ENCODE data around the gene COPA.
"Not testable (repeated sequence)": the region's sequence is repeated elsewhere in the genome, so short reads cannot be mapped to it uniquely, and the experiment has no call there.

The COPA gene

DNA sequence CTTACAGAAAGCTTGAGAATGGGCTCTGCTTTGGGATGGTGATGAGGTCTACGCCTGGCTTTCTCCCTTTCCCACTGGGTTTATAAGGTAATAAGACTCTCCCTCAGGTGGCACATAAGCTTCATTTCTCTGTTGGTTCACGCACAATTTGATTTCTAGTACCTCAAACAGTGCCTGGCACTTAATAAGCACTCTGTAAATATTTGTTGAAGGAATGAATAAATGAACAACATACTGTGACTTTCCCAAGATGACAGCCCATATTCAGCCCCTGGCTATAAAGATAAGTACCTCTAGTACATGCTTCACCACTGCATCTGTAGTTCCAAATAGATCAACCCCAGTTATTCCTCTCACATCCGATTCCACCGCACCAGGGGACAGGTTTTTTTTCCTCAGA is 17.8 kb downstream of the COPA start:
- DNase-seq = peak; percentile 97

- DNase-seq = no peak
Observed at GRCh38 chr1:160322831-160323230, 20.2 kb downstream of the COPA start.

- DNase-seq = no peak
Observed at GRCh38 chr1:160315359-160315758, 27.7 kb downstream of the COPA start.

DNA sequence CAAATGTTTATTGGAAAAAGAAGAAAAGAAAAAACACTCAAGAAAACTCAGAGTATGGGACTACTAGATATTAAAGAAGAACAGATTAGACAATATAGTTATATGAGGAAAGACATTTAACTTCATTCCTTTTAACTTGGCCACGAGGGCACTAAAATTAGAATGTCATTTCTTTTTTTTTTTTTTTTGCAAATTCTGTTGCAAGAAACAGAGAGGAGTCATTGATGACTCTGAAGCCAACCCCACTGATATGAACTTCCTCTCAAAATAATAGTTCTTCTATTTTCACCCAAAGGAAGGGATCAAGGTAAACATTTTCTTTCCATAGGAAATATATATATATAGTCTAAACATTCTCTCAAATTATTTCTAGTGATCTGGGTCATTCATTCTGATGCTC is 33.5 kb downstream of the COPA start:
- DNase-seq = no peak

DNA sequence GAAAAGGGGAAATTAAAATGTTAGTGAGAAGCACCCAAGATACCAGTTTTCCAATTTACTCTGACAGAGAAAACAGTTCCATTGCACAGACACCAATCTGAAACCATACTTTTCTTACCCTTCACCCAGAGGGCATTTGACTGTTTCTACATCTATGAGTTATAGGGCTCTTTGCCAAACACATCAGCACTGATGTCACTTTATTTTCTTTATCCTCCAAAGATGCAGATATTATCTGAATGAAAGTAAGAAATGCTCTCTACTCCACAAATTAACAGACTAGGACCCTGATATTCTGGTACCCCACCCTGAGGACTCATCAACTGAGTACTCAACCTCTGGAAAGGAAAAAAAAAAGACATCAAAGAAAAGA is 33.9 kb downstream of the COPA start:
- no peak for DNase-seq

DNA sequence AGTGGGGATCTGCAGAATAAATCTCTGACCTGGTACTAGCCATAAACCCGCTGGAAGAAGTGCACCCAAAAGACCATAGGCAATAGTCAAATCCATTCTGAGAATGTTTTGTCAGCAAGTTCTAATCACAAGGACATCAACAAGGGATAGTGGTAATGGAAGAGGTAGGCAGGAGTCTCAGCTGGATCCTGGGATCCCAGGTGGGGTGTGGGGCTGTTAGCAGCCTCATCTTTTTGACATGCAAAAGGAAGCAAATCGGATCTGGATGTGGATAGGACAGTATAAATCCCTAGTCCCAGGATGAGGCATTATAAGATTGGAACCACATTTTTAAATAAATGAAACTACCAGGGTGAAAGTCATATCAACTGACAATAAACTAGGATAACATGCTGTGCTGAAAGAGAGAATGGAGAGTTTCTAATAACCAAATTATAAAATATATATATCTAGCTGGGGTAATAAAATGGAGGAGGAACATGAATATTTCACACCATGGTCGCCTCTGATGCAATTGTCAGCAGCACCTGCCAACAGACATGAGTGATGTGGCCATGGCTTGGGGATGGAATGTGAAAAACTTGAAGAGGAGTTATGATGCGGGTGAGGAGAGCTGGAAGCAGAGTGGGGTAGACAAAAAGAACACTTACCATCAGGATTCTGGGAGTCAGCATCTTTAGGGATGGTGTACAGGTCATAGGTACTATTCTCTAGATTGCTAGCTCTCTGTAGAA is 34.4 kb downstream of the COPA start:
- no peak for DNase-seq

GRCh38 chr1:160307118-160307791 is 35.8 kb downstream of the COPA start:
- no peak for DNase-seq

GRCh38 chr1:160300173-160300572 is 42.9 kb downstream of the COPA start:
- no peak for DNase-seq

DNA sequence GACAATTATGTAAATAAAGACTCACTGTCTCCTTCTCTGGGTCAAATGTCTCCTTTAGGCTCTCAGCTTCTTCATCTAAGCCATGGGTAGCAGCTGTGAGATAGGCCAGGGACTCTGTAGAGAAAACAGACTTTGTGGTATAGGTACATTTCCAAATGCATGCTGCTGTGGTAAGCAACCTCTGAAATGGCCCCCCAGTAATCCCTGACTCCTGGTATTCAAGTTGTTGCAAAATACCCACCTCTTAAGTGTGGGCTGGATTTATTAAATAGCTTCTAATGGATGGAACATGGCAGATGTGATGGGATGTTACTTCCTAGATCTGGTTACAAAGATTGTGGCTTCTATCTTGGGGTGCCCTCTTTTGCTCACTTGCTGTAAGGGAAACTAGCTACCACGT is 47.0 kb downstream of the COPA start:
- DNase-seq = no peak

- DNase-seq = no peak
Observed at GRCh38 chr1:160293020-160293968, 49.8 kb downstream of the COPA start.

GRCh38 chr1:160291248-160292220 is 51.5 kb downstream of the COPA start:
- peak; percentile 75 for DNase-seq

- DNase-seq = not testable (repeated sequence)
Observed at GRCh38 chr1:160287769-160288168, 55.3 kb downstream of the COPA start.

GRCh38 chr1:160285506-160285905 is 57.5 kb downstream of the COPA start:
- no peak for DNase-seq

GRCh38 chr1:160284782-160285344 is 58.2 kb downstream of the COPA start, which contains the start of gene PEX19:
TSS of gene PEX19 (minus strand) at chr1:160285133. CDS start at chr1:160285124, 9 bp downstream.
- peak; percentile 89 for DNase-seq

DNA sequence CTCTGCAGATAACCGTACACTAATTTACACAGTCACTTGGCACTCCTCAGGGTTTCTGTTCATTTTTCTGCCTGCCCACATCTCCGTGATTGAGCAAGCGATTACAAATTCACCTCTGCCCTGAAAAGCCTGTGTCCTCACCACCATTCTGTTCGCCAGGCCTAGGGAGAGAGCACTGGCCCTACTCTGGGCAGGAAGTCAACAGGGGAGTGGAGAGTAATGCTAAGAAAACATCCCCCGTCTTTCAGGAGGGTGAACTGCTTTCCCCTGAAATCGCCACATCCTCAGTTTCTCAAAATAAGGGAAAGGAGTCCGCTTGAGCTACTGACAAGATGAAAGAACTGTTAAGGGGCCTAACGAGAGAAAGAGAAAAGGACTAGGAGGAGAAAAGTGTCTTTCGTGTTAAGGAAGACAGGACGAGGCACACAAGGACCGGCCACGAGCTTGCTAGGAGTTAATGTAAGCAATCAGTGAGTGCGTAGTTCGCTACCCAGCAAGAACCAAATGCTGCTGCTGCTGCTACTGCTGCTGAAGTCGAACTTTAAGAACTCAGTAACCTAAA is 58.7 kb downstream of the COPA start:
- DNase-seq = peak; percentile 13

GRCh38 chr1:160282807-160283206 is 60.2 kb downstream of the COPA start:
- no peak for DNase-seq

DNA sequence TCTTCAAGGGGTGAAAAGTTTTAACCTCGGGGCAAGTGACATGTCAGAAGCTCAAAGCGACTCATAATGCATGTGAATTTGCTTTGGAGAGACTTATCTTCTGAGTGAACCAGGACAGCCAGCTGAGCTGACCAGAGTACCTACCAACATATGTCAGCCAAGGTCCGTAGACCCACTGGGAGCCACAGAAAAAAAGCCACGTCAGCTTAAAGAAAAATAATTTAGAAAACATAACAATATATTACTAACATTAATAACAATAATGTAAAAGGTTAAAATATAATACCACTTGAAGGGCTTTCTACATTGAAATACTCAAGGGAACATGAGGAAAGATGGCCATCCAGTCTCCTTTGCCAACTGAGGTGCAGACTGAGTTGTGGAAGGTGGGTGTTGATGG is 65.1 kb downstream of the COPA start:
- DNase-seq = no peak

DNA sequence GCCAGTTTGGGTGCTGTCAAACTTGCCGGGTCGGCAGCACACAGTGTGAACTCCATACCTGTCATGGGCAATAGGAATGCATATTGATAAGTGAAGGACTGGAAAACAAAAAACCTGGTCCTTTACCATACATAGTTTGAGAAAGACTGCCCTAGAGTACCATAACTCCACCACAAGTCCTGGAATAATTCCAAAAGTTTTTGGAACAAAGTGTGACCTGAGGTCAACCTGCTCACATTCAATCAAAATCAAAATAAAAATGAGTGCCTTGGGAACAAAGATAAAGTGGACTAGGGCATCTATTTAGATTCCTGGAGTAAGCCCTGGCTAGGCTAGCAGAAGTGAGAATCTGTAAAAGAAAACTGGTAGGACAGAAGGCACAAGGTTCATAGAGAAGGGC is 65.7 kb downstream of the COPA start:
- no peak for DNase-seq

- DNase-seq = no peak
Observed at GRCh38 chr1:160271025-160271424, 72.0 kb downstream of the COPA start.

DNA sequence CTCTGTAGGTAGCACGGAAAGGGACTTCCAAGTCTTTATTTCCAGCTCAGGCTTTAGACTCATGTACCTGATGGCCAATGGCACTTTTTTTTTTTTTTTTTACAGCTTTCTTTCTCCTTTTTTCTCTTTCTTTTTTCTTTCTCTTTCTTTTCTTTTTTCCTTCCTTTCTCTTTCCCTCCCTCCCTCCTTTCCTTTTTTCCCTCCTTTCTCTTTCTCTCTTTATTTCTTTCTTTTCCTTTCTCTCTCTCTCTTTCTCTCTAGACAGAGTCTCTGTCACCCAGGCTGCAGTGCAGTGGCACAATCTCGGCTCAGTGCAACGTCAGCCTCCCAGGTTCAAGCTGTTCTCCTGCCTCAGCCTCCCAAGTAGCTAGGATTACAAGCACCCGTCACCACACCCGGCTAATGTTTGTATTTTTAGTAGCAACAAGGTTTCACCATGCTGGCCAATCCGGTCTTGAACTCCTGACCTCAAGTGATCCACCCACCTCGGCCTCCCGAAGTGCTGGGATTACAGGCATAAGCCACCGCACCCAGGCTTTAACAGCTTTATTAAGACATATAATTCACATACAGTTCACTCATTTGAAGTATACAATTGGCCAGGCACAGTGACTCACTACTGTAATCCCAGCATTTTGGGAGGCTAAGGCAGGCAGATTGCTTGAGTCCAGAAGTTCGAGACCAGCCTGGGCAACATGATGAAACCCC is 75.6 kb downstream of the COPA start:
- no peak for DNase-seq

DNA sequence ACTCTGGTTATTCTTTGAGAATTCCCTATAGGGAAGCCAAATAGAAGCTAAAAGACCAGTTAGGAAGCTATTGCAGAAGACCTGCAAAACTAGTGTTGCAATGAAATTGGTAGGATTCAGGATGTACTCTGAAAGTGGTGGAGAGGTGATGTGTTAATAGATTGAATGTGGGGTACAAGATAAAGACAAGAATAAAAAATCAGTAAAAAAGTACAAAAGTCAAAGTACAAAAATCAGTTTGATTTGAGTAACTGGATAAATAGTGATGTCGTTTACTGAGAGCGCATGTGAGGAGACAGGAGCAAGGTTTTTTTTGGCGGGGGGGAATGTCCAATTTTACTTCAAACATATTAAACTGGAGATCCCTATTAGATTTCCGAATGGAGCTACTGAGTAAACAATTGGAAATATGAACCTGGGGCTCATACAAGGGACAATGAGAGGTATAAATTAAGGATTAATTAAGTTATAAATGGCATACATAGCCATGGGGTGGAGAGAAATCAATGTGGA is 78.2 kb downstream of the COPA start:
- DNase-seq = no peak

Measured in NCI-H510A treated with DMSO at 0.1 percent for 48 hours (cell line).